GM18526 (cell line): ENCODE measurements around the gene OTUB2.

Source experiments
- POLR2A ChIP-seq: IDR thresholded peaks from 3 replicates; pipeline ENCODE4 v1.6.1; 2011; ENCODE audit not compliant: insufficient read length; ENCODE audit errors: extremely low read depth

OTUB2 gene

GRCh38 chr14:94005324-94006073, 20.6 kb upstream of the OTUB2 start:
- TF ChIP-seq POLR2A: no peak

GRCh38 chr14:94008234-94008633, 17.9 kb upstream of the OTUB2 start:
- TF ChIP-seq POLR2A: no peak

GRCh38 chr14:94009767-94010166, 16.4 kb upstream of the OTUB2 start:
- no peak for TF ChIP-seq POLR2A

GRCh38 chr14:94010625-94011024, 15.5 kb upstream of the OTUB2 start:
- TF ChIP-seq POLR2A: no peak

GRCh38 chr14:94011795-94012194, 14.3 kb upstream of the OTUB2 start:
- no peak for TF ChIP-seq POLR2A

- TF ChIP-seq POLR2A: no peak
These were observed 11.8 kb upstream of the OTUB2 start for GRCh38 chr14:94014382-94014781.

- no peak for TF ChIP-seq POLR2A
These were observed 10.9 kb upstream of the OTUB2 start for GRCh38 chr14:94015223-94015622.

- TF ChIP-seq POLR2A: no peak
These were observed 9.6 kb upstream of the OTUB2 start for GRCh38 chr14:94016446-94016976.

- no peak for TF ChIP-seq POLR2A
These were observed 7.8 kb upstream of the OTUB2 start for GRCh38 chr14:94018308-94018707.

- no peak for TF ChIP-seq POLR2A
These were observed 6.8 kb upstream of the OTUB2 start for GRCh38 chr14:94019329-94019728.

GRCh38 chr14:94020267-94020666, 5.9 kb upstream of the OTUB2 start:
- no peak for TF ChIP-seq POLR2A

GRCh38 chr14:94021001-94021400, 5.1 kb upstream of the OTUB2 start:
- no peak for TF ChIP-seq POLR2A

GRCh38 chr14:94021416-94022157, 4.6 kb upstream of the OTUB2 start:
- no peak for TF ChIP-seq POLR2A

- TF ChIP-seq POLR2A: no peak
These were observed 3.4 kb upstream of the OTUB2 start for GRCh38 chr14:94022532-94023411.

- no peak for TF ChIP-seq POLR2A
These were observed 1.6 kb upstream of the OTUB2 start for GRCh38 chr14:94024549-94024948.

- no peak for TF ChIP-seq POLR2A
These were observed 420 bp upstream of the OTUB2 start for GRCh38 chr14:94025720-94026119.

GRCh38 chr14:94026889-94027469, 839 bp downstream of the OTUB2 start:
- TF ChIP-seq POLR2A: no peak
